ENCODE measurements around the gene GAA. TPM values are rescaled to one million over a fixed set of nuclear protein-coding genes. Genes with fewer than 3 reads are reported as not detected.

Gene GAA
- total RNA-seq, 1 experiment from 2014 or later, result 30.3 TPM

GRCh38 chr17:80160536-80160935 is 59.2 kb downstream of the GAA start:
- H3K4me2 ChIP-seq (ENCODE audit: insufficient read depth, insufficient read length, low read length), result peak overlapping the region; percentile 54
- peaks cover 17 to 23% of the 10 kb centered on the region in 2 experiments for H3K9me3 Mint-ChIP-seq
- peaks cover 23 to 41% of the 10 kb centered on the region in 2 experiments for H3K4me1 Mint-ChIP-seq
- no peak overlapping the region for H4K91ac ChIP-seq (ENCODE audit: insufficient read length, low read depth, low read length)
- H3K4me3 Mint-ChIP-seq, result peak overlapping the region in 1 of 2 experiments; percentile 74; a peak in 4 of 5 replicates
- no peak overlapping the region for H2BK12ac ChIP-seq (ENCODE audit: insufficient read length, low read depth, low read length)
- H3T11ph ChIP-seq (ENCODE audit: low read length), result no peak overlapping the region
- H3K9ac ChIP-seq (ENCODE audit: extremely low read depth, insufficient read length, low read length), result no peak overlapping the region
- H2AK5ac ChIP-seq (ENCODE audit: insufficient read length, low read length), result no peak overlapping the region
- H2BK5ac ChIP-seq (ENCODE audit: insufficient read length, low read length), result no peak overlapping the region
- H3K14ac ChIP-seq (ENCODE audit: insufficient read depth, low read length), result no peak overlapping the region
- peaks cover 8 to 22% (median 13%) of the 10 kb centered on the region in 3 experiments; a peak in 6 of 7 replicates for H3K36me3 Mint-ChIP-seq (ENCODE audit: insufficient read depth in 1 of 3, low read depth in 3 of 3)
- no peaks in the 10 kb centered on the region; the same call in 1 of the 2 replicates for H3K27me3 ChIP-seq (ENCODE audit: insufficient read depth, low read length)
- H3K9me3 ChIP-seq (ENCODE audit: control insufficient read depth, low read depth, low read length), result peaks cover 4% of the 10 kb centered on the region
- peaks cover 5% of the 10 kb centered on the region; the same call in 1 of the 2 replicates for H3K4me1 ChIP-seq (ENCODE audit: insufficient read depth, low read length)
- no peak overlapping the region for H4K5ac ChIP-seq (ENCODE audit: insufficient read length, low read depth, low read length)
- no peak for DNase-seq
- H3K79me1 ChIP-seq (ENCODE audit: insufficient read depth, low read depth, low read length, poor library complexity, severe bottlenecking), result no peaks in the 10 kb centered on the region
- H3K23me2 ChIP-seq (ENCODE audit: insufficient read length, low read depth, low read length, poor library complexity, severe bottlenecking), result no peaks in the 10 kb centered on the region
- TF ChIP-seq CTCF (conservative IDR thresholded peaks at IDR 0.05), result no peak
- H3K4ac ChIP-seq (ENCODE audit: low read depth, low read length), result no peak overlapping the region
- no peaks in the 10 kb centered on the region for H3K79me2 ChIP-seq (ENCODE audit: insufficient read depth, low read length)
- no peak overlapping the region for H2BK20ac ChIP-seq (ENCODE audit: low read depth, low read length, poor library complexity, severe bottlenecking)
- no peak overlapping the region for H2AFZ ChIP-seq (ENCODE audit: low read length)
- H4K20me1 ChIP-seq (ENCODE audit: control insufficient read depth, insufficient read depth, insufficient read length), result no peaks in the 10 kb centered on the region
- H2BK15ac ChIP-seq (ENCODE audit: low read depth, low read length), result no peak overlapping the region
- H3K27ac ChIP-seq (ENCODE audit: insufficient read length, low read depth, low read length), result no peak overlapping the region
- H3K56ac ChIP-seq (ENCODE audit: insufficient read length, low read depth, low read length), result no peak overlapping the region
- H3K23ac ChIP-seq (ENCODE audit: insufficient read length, low read depth, low read length), result no peak overlapping the region
- H3K27ac Mint-ChIP-seq, result peak overlapping the region; percentile 27 to 86 (median 85)
- H2BK120ac ChIP-seq (ENCODE audit: low read depth, low read length, poor library complexity, severe bottlenecking), result no peak overlapping the region
- no peak overlapping the region for H3K18ac ChIP-seq (ENCODE audit: insufficient read length, low read depth, low read length)
- WGBS (ENCODE audit: extremely low coverage, insufficient read length, low lambda C conversion rate), result no CpG with 5 or more reads among the region's 3 CpGs
- H4K8ac ChIP-seq (replicated peaks; ENCODE audit: insufficient read length, low read depth, low read length), result no peak overlapping the region
- peaks cover 16% of the 10 kb centered on the region for H3K27me3 Mint-ChIP-seq (ENCODE audit: low read depth)

Data from H9 (cell line).